ENCODE data around the gene ZNF668. TPM values are rescaled to one million over a fixed set of nuclear protein-coding genes. Genes with fewer than 3 reads are reported as not detected.

The ZNF668 gene
- total and polyA plus RNA-seq, 2 of the 13 experiments (the other 11 are each of a cell fraction or from before 2014, with no cell fraction given): 3.8 to 9.8 TPM

DNA sequence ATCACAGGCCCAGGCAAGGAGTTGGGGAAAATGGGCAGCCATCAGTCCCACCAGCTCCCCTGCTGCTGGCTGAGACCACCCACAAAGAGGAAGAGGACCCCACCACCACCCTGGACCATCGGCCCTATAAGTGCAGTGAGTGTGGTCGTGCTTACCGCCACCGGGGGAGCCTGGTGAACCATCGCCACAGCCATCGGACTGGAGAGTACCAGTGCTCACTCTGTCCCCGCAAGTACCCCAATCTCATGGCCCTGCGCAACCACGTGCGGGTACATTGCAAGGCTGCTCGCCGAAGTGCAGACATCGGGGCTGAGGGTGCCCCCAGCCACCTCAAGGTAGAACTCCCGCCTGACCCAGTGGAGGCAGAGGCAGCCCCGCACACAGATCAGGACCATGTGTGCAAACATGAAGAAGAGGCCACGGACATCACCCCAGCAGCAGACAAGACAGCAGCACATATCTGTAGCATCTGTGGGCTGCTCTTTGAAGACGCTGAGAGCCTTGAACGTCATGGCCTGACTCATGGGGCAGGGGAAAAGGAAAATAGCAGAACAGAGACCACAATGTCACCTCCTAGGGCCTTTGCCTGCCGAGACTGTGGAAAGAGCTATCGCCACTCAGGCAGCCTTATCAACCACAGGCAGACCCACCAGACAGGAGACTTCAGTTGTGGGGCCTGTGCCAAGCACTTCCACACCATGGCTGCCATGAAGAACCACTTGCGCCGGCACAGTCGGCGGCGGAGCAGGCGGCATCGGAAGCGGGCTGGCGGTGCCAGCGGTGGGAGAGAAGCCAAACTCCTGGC, 3.8 kb upstream of the ZNF668 start (continued):
- TF ChIP-seq FIP1L1 (IDR thresholded peaks at IDR 0.05; ENCODE audit: borderline replicate concordance, insufficient read depth, low read depth, low read length): no peak

- no peak for ATAC-seq
- POLR2A ChIA-PET: no interaction called here
- H4K20me1 ChIP-seq (ENCODE audit: insufficient read depth, low read length): no peaks in the 10 kb centered on the region
- 0 out of 2 replicates have a peak, but pooled peaks have one; percentile 4 for TF ChIP-seq SSRP1 (CRISPR knock-in tag; IDR thresholded peaks at IDR 0.05)
- TF ChIP-seq, protein P1, sequence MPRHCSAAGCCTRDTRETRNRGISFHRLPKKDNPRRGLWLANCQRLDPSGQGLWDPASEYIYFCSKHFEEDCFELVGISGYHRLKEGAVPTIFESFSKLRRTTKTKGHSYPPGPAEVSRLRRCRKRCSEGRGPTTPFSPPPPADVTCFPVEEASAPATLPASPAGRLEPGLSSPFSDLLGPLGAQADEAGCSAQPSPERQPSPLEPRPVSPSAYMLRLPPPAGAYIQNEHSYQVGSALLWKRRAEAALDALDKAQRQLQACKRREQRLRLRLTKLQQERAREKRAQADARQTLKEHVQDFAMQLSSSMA (CRISPR knock-in tag; IDR thresholded peaks at IDR 0.05): no peak
- TF ChIP-seq ZNF501 (CRISPR knock-in tag; IDR thresholded peaks at IDR 0.05): no peak
- TF ChIP-seq, protein P2, sequence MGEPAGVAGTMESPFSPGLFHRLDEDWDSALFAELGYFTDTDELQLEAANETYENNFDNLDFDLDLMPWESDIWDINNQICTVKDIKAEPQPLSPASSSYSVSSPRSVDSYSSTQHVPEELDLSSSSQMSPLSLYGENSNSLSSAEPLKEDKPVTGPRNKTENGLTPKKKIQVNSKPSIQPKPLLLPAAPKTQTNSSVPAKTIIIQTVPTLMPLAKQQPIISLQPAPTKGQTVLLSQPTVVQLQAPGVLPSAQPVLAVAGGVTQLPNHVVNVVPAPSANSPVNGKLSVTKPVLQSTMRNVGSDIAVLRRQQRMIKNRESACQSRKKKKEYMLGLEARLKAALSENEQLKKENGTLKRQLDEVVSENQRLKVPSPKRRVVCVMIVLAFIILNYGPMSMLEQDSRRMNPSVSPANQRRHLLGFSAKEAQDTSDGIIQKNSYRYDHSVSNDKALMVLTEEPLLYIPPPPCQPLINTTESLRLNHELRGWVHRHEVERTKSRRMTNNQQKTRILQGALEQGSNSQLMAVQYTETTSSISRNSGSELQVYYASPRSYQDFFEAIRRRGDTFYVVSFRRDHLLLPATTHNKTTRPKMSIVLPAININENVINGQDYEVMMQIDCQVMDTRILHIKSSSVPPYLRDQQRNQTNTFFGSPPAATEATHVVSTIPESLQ (CRISPR knock-in tag; conservative IDR thresholded peaks at IDR 0.05): no peak
- no peak for TF ChIP-seq EEA1 (CRISPR knock-in tag; IDR thresholded peaks at IDR 0.05; ENCODE audit: borderline replicate concordance)
- TF ChIP-seq REXO4 (CRISPR knock-in tag; IDR thresholded peaks at IDR 0.05; ENCODE audit: borderline replicate concordance): no peak
- TF ChIP-seq KLF13 (CRISPR knock-in tag; IDR thresholded peaks at IDR 0.05): no peak
- TF ChIP-seq NONO (IDR thresholded peaks at IDR 0.05): no peak
- TF ChIP-seq NONO (CRISPR knock-in tag; conservative IDR thresholded peaks at IDR 0.05): no peak
- no peak for TF ChIP-seq ZNF441 (CRISPR knock-in tag; IDR thresholded peaks at IDR 0.05; ENCODE audit: borderline replicate concordance)
- TF ChIP-seq, protein P3, sequence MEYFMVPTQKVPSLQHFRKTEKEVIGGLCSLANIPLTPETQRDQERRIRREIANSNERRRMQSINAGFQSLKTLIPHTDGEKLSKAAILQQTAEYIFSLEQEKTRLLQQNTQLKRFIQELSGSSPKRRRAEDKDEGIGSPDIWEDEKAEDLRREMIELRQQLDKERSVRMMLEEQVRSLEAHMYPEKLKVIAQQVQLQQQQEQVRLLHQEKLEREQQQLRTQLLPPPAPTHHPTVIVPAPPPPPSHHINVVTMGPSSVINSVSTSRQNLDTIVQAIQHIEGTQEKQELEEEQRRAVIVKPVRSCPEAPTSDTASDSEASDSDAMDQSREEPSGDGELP (IDR thresholded peaks at IDR 0.05; ENCODE audit: borderline replicate concordance, low read depth): no peak
- TF ChIP-seq HOXA9 (CRISPR knock-in tag; IDR thresholded peaks at IDR 0.05; ENCODE audit: borderline replicate concordance): no peak
- TF ChIP-seq AGO2 (optimal IDR thresholded peaks at IDR 0.05; ENCODE audit: low read depth, low read length): peak; percentile 55
- WGBS (ENCODE audit: low lambda C conversion rate): 98% methylated on average over 12 of the region's 13 CpGs
- no peak overlapping the region for H3K4me3 ChIP-seq (replicated peaks in 1 of 3; ENCODE audit: insufficient read depth in 1 of 3, low read depth in 2 of 3, low read length in 3 of 3)
- in situ Hi-C loops (cut with HindIII; ENCODE audit: extremely low pct_ligation_motif_present, low pct_unique_long_range_greater_than_20kb): no loop called here
- no peak overlapping the region for H3K4me2 ChIP-seq (ENCODE audit: low read depth, low read length)
- no peaks in the 10 kb centered on the region; a peak in 1 of 5 replicates for H3K27me3 ChIP-seq (ENCODE audit: control insufficient read depth in 1 of 2, insufficient read depth in 2 of 2, low read length in 2 of 2)
- H3K9ac ChIP-seq (ENCODE audit: insufficient read depth, low read depth, low read length): no peak overlapping the region
- no peak for DNase-seq (ENCODE audit: low spot score)
- peaks cover 12% of the 10 kb centered on the region for H3K4me1 ChIP-seq (ENCODE audit: insufficient read depth, low read length)
- H2AFZ ChIP-seq (ENCODE audit: low read length): no peak overlapping the region
- CTCF ChIA-PET (ENCODE audit: low intra/inter-chr PET ratio, low total read pairs): no interaction called here
- peaks cover 27 to 50% of the 10 kb centered on the region in 2 experiments for H3K36me3 ChIP-seq (replicated peaks in 1 of 2; ENCODE audit: control insufficient read depth in 1 of 2, insufficient read depth in 2 of 2, low read length in 2 of 2)
- intact Hi-C loops (cut with micrococcal nuclease; ENCODE audit: unreplicated experiment): no loop called here
- H3K79me2 ChIP-seq (ENCODE audit: insufficient read depth, low read length): peaks cover 31% of the 10 kb centered on the region
- no peak overlapping the region for H3K27ac ChIP-seq (ENCODE audit: extremely low read length, insufficient read depth, low read length)
- no TSS peak for BruUV-seq (replicated peaks)
- no peak for FAIRE-seq
- H3K9me3 ChIP-seq (ENCODE audit: low read length): no peaks in the 10 kb centered on the region
Measured at GRCh38 chr16:31077024-31077423, 3.0 kb upstream of the ZNF668 start.

Measured in HepG2 (cell line).